Ovary (tissue), 9 donors: ENCODE results near the gene DLAT. TPM values are rescaled to one million over a fixed set of nuclear protein-coding genes. Genes with fewer than 3 reads are reported as not detected.

Experiments
- DNase-seq, 5 donors: peaks; one replicate each; pipeline ENCODE4 v3.0.0-alpha.2; 2019 to 2020
- H3K27ac ChIP-seq, 2 donors: fragments of 200-600 bp; one replicate each; pipeline versions ENCODE4 v1.5.1 to v1.8.0; 2019 to 2022
- H3K27me3 ChIP-seq: fragments of 200-600 bp; one replicate; pipeline ENCODE4 v1.8.0; 2022
- H3K36me3 ChIP-seq: fragments of 200-600 bp; sonication (generic); one replicate; pipeline ENCODE4 v1.5.1; 2019
- H3K4me1 ChIP-seq: one replicate; pipeline ENCODE4 v1.8.1; 2013; ENCODE audit warnings: mild to moderate bottlenecking, moderate library complexity; ENCODE audit not compliant: insufficient read depth
- H3K4me3 ChIP-seq: fragments of 200-600 bp; sonication (generic); one replicate; pipeline ENCODE4 v1.5.1; 2017
- H3K9me3 ChIP-seq, 2 donors: fragments of 200-600 bp in 1 of 2; sonication (generic) in 1 of 2; one replicate each; pipeline versions ENCODE4 v1.5.1 to v1.8.1; 2013 to 2019; ENCODE audit warnings: mild to moderate bottlenecking in 1 of 2, moderate library complexity in 1 of 2
- CTCF ChIP-seq, 3 donors: fragments of 450-650 bp in 2 of 3; fragments of 200-600 bp in 1 of 3; IDR thresholded peaks; one replicate each; pipeline versions ENCODE4 v1.5.1 to v1.8.0; 2016 to 2022; ENCODE audit warnings: antibody characterized with exemption in 3 of 3, mild to moderate bottlenecking in 1 of 3
- EP300 ChIP-seq: sonication (generic); formaldehyde crosslinking; IDR thresholded peaks from one replicate; pipeline ENCODE4 v1.6.1; 2017; ENCODE audit warnings: antibody characterized with exemption
- POLR2A ChIP-seq: fragments of 450-650 bp; IDR thresholded peaks from one replicate; pipeline ENCODE4 v1.6.1; 2017; ENCODE audit warnings: antibody characterized with exemption, mild to moderate bottlenecking, moderate library complexity
- WGBS, 3 donors: extraction: QIAGEN DNeasy Blood & Tissue Kit in 1 of 3; methylation state at CpG; one replicate each; pipeline versions ENCODE4 v1.1.5 to v1.1.7; 2013 to 2017; 5-methylcytosine and 5-hydroxymethylcytosine counted together
- intact Hi-C, 4 donors: fragments of 100-400 bp; cut with DNase I; formaldehyde crosslinking; loops; one replicate each; pipeline versions ENCODE4 v1.11.0 to v1.15.1; 2022 to 2023
- polyA plus RNA-seq, 2 donors: library from polyadenylated mRNA; stranded (reverse); fragments of 200-250 nt in 1 of 2; fragments of 350-450 nt in 1 of 2; fragmentation: Illumina TruSeq in 1 of 2; extraction: RNeasy Lipid Tissue Mini Kit (QIAGEN cat#74804) in 1 of 2; gene quantifications; one replicate each; pipeline ENCODE4 v1.2.3, GENCODE V29; 2013 to 2014
- total RNA-seq, 7 donors: library from RNA; depleted of rRNA in 2 of 7; stranded (reverse); fragments of >200 nt in 2 of 7; fragmentation: NEBNext Ultra II Directional in 3 of 7; extraction: Animal tissue kit (Norgen Biotek cat#: 25700) in 3 of 7; gene quantifications; one replicate each; pipeline versions ENCODE4 v1.1.0 to v1.2.4, GENCODE V29; 2016 to 2023
- donor health status: DM: no; HTN: no; CAD: no; lungs with moderate emphysema.
- donor health status: DM: no; HTN: no; CAD: no.
- donor health status: Bipolar disorder and iron deficiency.
- donor health status: DM: yes; HTN: yes; CAD: no.
- donor health status: DM: no; HTN: no; CAD: no.
- donor health status: DM: yes; HTN: yes; CAD: no.

Gene DLAT
- total and polyA plus RNA-seq, 9 donors = 10.8 to 27.8 (median 19.9) TPM

- no peak overlapping the region for H3K27ac ChIP-seq
- H3K27me3 ChIP-seq = no peaks in the 10 kb centered on the region
- no peaks in the 10 kb centered on the region for H3K36me3 ChIP-seq
- no peaks in the 10 kb centered on the region for H3K9me3 ChIP-seq
- intact Hi-C loops = no loop called here
- H3K4me3 ChIP-seq = no peak overlapping the region
- no peaks in the 10 kb centered on the region for H3K4me1 ChIP-seq
- no peak for TF ChIP-seq EP300
- TF ChIP-seq POLR2A = no peak
- no peak for TF ChIP-seq CTCF (IDR thresholded peaks at IDR 0.05)
- DNase-seq = no peak
These were observed 26.1 kb upstream of the DLAT start for GRCh38 chr11:111999111-111999510.

- Histone ChIP-seq H3K27me3 (no peaks in the 10 kb centered on the region), H3K4me3 (no peak overlapping the region), H3K9me3 (no peaks in the 10 kb centered on the region), H3K4me1 (no peaks in the 10 kb centered on the region), H3K36me3 (no peaks in the 10 kb centered on the region), H3K27ac (no peak overlapping the region)
- 95 to 100% (median 100%) methylated on average over 1 of the region's 1 CpG for WGBS, 3 donors
- no peak for DNase-seq
- TF ChIP-seq EP300 (no peak), CTCF (IDR thresholded peaks at IDR 0.05) (no peak), POLR2A (no peak)
- intact Hi-C loops = no loop called here
These were observed 24.5 kb upstream of the DLAT start for GRCh38 chr11:112000703-112001102.

GRCh38 chr11:112002491-112003216 lies 22.6 kb upstream of the DLAT start:
- H3K4me3 ChIP-seq = no peak overlapping the region
- DNase-seq = no peak
- WGBS, 3 donors = 90 to 96% (median 92%) methylated on average over 6 of the region's 6 CpGs
- no peaks in the 10 kb centered on the region for H3K36me3 ChIP-seq
- H3K9me3 ChIP-seq = no peaks in the 10 kb centered on the region
- no peaks in the 10 kb centered on the region for H3K4me1 ChIP-seq
- no peak overlapping the region for H3K27ac ChIP-seq
- intact Hi-C loops = no loop called here
- H3K27me3 ChIP-seq = no peaks in the 10 kb centered on the region
- TF ChIP-seq EP300 (no peak), CTCF (IDR thresholded peaks at IDR 0.05) (no peak), POLR2A (no peak)

GRCh38 chr11:112004389-112004788 lies 20.8 kb upstream of the DLAT start:
- WGBS, 3 donors = 84 to 85% (median 85%) methylated on average over 4 of the region's 4 CpGs
- Histone ChIP-seq H3K27ac (no peak overlapping the region), H3K4me3 (no peak overlapping the region), H3K27me3 (no peaks in the 10 kb centered on the region), H3K36me3 (no peaks in the 10 kb centered on the region), H3K4me1 (no peaks in the 10 kb centered on the region), H3K9me3 (no peaks in the 10 kb centered on the region)
- DNase-seq = no peak
- intact Hi-C loops = no loop called here
- TF ChIP-seq POLR2A = no peak
- TF ChIP-seq CTCF (IDR thresholded peaks at IDR 0.05) = no peak
- no peak for TF ChIP-seq EP300
